Frontal cortex (tissue), 4 donors: ENCODE measurements around the gene GSE1. TPM values are rescaled to one million over a fixed set of nuclear protein-coding genes. Genes with fewer than 3 reads are reported as not detected.

Experiments
- DNase-seq, 2 donors: peaks; one replicate each; pipeline ENCODE4 v3.0.0; 2012; ENCODE audit warnings: low spot score in 2 of 2
- FAIRE-seq: peaks from 2 replicates; lab custom pipeline; 2012; peaks lifted over from hg19 to GRCh38; lab: Jason Lieb, UNC
- total RNA-seq: library from RNA; depleted of rRNA; stranded (reverse); fragments of >200 nt; gene quantifications from one replicate; pipeline ENCODE4 v1.2.3, GENCODE V29; 2014
- donor health status: control.
- donor health status: control.
- donor health status: control.

GSE1 gene
- total RNA-seq, 1 donor from 2014 or later: 13.9 TPM

- DNase-seq: no peak
- FAIRE-seq: no peak
These were observed 9.8 kb upstream of the GSE1 start for GRCh38 chr16:85603203-85603755.

GRCh38 chr16:85604145-85604705 is 8.9 kb upstream of the GSE1 start:
- DNase-seq (no peak), FAIRE-seq (no peak)

- DNase-seq (no peak), FAIRE-seq (no peak)
These were observed 7.8 kb upstream of the GSE1 start for GRCh38 chr16:85605051-85605911.

- no peak for FAIRE-seq
- DNase-seq: no peak
These were observed 6.9 kb upstream of the GSE1 start for GRCh38 chr16:85605912-85606841.

- no peak for FAIRE-seq
- no peak for DNase-seq
These were observed 6.2 kb upstream of the GSE1 start for GRCh38 chr16:85606904-85607303.

GRCh38 chr16:85607321-85607765 is 5.8 kb upstream of the GSE1 start:
- no peak for FAIRE-seq
- no peak for DNase-seq

GRCh38 chr16:85607796-85608514 is 5.2 kb upstream of the GSE1 start:
- no peak for DNase-seq
- FAIRE-seq: no peak

- no peak for DNase-seq
- no peak for FAIRE-seq
These were observed 4.6 kb upstream of the GSE1 start for GRCh38 chr16:85608515-85608885.

GRCh38 chr16:85608887-85609286 is 4.2 kb upstream of the GSE1 start:
- FAIRE-seq (no peak), DNase-seq (no peak)

- DNase-seq: no peak
- FAIRE-seq: no peak
These were observed 3.6 kb upstream of the GSE1 start for GRCh38 chr16:85609539-85609938.

- FAIRE-seq: no peak
- no peak for DNase-seq
These were observed 3.1 kb upstream of the GSE1 start for GRCh38 chr16:85610059-85610445.

- FAIRE-seq (no peak), DNase-seq (peak; percentile 88 to 90)
These were observed 2.5 kb upstream of the GSE1 start for GRCh38 chr16:85610446-85611193.

GRCh38 chr16:85611194-85611443 is 2.0 kb upstream of the GSE1 start:
- FAIRE-seq (no peak), DNase-seq (peak in 1 of 2 donors; percentile 65)

GRCh38 chr16:85611444-85612190 is 1.5 kb upstream of the GSE1 start:
- DNase-seq: peak; percentile 88 to 95
- FAIRE-seq: no peak

- DNase-seq (peak in 1 of 2 donors; percentile 69), FAIRE-seq (no peak)
These were observed 826 bp upstream of the GSE1 start for GRCh38 chr16:85612191-85612800.

GRCh38 chr16:85613604-85614337 is 649 bp downstream of the GSE1 start:
- peak in 1 of 2 donors; percentile 63 for DNase-seq

GRCh38 chr16:85614338-85615013 is 1.4 kb downstream of the GSE1 start:
- DNase-seq (no peak), FAIRE-seq (no peak)

More at GRCh38 chr16:85613604-85614337, 649 bp downstream of the GSE1 start:
- no peak for FAIRE-seq
